Breast epithelium (tissue), 3 donors: Measurements from ENCODE around the gene SDS.

Experiments used
- POLR2AphosphoS5 ChIP-seq, 3 donors: sonication (generic); formaldehyde crosslinking; IDR thresholded peaks; one replicate each; pipeline ENCODE4 v1.6.1; 2017; ENCODE audit warnings: antibody characterized with exemption in 3 of 3
- TF ChIP-seq, protein P1 (sequence below), 3 donors: fragments of 450-650 bp; IDR thresholded peaks; one replicate each; pipeline ENCODE4 v1.5.1; 2016 to 2017; ENCODE audit warnings: antibody characterized with exemption in 3 of 3, mild to moderate bottlenecking in 3 of 3, moderate library complexity in 3 of 3

DNA sequence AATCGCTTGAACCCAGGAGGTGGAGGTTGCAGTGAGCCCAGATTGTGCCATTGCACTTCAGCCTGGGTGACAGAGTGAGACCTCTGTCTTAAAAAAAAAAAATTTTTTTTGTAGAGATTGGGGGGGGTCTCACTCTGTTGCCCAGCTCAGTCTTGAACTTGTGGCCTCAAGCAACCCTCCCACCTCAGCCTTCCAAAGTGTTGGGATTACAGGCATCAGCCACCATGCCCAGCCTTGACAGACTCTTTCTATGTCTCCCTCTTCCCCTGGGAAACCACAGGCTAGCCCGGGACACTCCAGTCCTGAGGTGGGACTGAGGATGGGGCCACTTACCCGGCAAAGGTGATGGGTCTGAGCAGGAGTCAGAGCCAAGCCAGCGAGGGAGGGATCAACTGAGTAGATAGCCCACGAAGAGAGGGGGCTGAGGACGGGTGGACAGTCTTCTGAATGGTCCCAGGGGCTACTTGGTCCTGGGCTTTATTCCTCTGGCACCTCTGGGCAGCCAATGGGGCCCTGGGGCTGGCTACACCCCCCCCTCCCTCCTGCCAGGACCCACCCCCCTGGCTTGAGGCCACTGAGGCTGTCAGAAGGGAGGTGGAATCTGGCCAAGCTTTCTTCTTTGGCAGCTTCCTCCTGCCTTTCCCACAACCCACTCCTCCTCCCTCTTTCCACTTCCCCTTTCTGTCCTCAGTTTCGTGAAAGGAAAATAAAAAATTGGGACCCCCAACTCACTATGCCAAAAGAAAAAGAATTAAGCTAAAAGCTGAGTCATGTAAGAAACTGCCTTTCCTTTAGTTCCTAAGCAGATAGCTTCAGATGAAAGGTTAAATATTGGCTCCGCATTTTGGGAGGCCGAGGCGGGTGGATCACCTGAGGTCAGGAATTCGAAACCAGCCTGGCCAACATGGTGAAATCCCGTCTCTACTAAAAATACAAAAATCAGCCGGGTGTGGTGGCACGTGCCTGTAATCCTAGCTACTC is at the start of gene SDS:
- no peak for TF ChIP-seq POLR2AphosphoS5 (IDR thresholded peaks at IDR 0.05)
- TF ChIP-seq, protein P1, sequence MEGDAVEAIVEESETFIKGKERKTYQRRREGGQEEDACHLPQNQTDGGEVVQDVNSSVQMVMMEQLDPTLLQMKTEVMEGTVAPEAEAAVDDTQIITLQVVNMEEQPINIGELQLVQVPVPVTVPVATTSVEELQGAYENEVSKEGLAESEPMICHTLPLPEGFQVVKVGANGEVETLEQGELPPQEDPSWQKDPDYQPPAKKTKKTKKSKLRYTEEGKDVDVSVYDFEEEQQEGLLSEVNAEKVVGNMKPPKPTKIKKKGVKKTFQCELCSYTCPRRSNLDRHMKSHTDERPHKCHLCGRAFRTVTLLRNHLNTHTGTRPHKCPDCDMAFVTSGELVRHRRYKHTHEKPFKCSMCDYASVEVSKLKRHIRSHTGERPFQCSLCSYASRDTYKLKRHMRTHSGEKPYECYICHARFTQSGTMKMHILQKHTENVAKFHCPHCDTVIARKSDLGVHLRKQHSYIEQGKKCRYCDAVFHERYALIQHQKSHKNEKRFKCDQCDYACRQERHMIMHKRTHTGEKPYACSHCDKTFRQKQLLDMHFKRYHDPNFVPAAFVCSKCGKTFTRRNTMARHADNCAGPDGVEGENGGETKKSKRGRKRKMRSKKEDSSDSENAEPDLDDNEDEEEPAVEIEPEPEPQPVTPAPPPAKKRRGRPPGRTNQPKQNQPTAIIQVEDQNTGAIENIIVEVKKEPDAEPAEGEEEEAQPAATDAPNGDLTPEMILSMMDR (IDR thresholded peaks at IDR 0.05): no peak
